Inflammatory macrophage (primary cell): ENCODE results near the gene AATF.
A peak's percentile ranks its signal among the peaks of the same experiment; 100 is the strongest.

Source experiments
- DNase-seq, 2 donors: peaks; one replicate each; pipeline ENCODE4 v3.0.0-alpha.2; 2020 to 2022

AATF gene

DNA sequence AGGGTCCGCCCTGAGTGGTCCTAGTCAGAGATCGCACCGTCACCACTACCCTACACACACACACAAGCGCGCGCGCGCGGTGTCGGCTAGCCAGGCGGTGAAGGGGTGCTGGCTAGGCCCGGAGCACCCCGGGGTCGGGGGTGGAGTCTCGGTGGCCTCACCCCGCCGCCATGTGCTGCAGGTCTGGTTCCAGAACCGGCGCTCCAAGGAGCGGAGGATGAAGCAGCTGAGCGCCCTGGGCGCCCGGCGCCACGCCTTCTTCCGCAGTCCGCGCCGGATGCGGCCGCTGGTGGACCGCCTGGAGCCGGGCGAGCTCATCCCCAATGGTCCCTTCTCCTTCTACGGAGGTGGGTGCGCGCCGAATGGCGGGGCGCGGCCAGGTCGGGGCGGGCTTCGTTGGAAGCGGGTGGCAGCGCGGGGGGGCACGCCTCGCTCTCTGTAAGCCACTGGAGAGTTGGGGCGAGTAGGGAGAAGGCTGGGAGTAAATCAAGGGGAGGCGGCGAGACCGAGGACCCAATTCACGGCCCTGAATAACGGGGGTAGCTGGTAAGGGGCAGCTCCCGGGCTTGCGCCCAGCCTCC is 6.6 kb upstream of the AATF start:
- no peak for DNase-seq

DNA sequence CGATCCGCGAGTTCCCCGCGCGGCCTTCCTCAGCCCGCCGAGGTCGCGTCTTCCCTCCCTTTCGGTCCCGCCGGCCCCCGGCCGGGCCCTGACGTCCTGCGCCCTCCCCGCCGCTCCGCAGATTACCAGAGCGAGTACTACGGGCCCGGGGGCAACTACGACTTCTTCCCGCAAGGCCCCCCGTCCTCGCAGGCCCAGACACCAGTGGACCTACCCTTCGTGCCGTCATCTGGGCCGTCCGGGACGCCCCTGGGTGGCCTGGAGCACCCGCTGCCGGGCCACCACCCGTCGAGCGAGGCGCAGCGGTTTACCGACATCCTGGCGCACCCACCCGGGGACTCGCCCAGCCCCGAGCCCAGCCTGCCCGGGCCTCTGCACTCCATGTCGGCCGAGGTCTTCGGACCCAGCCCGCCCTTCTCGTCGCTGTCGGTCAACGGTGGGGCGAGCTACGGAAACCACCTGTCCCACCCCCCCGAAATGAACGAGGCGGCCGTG is 6.1 kb upstream of the AATF start:
- no peak for DNase-seq

DNA sequence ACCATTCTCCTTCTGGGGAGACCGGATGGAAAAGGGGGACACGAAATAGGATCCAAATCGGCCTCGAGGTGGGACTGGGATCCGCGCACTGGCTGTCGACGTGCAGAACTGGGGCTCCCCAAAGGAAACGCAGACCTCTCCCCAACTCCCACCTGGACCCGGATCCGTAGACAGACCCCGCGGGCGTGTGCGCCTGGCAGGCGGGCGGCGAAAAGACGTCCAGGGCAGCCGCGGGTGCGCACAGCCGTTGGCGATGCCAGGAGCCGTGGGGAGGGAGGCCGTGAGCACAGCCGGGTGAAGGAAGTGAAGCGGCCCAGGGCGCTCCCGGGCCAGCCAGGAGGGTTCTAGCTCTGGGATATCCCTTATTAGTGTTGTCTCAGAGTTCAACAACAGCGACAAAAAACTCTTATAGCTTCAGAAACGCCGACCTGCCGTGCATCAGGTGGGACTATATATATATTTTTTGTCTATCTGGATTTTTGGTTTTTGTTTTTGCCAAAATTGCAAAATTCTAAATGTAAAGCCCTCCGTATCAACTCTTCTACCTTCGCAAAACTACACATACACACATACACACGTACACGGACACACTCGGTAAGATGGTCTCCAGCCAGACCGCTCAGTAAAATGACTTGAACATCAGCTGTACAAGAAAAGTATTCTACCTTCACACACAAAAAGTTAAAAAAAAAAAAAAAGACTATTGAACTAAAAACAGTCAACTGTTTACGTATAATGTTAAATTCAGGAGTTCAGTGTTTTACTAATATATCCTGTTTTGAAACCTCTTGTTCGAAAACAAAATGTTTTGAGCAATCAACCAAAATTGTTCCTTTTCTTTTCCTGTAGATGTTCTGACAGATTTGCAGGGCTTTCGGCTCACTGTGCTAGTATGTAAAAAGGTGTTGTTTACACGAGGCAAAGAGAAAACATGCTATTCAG is 5.2 kb upstream of the AATF start:
- peak in 1 of 2 donors; percentile 4 for DNase-seq

DNA sequence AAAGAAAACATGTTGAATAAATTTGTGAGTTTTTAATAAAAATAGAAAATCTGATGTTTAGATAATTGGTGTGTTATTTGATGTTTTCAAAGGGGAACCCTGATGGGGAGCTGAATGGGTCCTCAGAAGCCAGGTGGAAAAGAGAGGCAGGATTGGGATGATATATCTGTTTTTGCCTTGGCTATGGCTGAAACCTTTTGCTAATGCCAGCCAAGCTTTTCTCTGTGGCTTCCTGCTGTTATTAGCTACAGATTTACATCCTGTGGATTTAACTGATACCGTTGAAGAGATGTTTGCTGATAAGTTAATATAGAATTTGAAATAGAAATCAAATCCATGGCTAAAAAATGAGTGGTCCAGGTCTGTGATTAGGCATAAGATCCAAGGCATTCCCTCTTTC is 4.2 kb upstream of the AATF start:
- no peak for DNase-seq

DNA sequence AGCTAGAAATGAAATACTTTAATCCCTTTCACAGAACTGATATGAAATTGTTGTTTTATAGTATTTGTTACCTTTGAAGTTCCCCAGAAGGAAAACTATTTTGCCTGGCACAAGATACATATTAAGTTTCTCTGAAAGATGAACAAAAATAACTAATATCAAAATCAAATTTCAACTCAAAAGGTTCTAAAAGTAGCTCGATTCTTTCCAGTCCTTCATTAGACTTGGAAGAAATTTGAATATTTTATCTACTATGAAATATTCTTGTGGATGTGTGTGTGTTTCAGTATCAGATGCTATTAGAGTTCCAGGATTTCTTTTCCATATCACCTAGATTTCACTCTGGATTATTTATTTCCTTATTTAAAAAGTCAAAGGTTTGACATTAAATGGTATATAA is 3.6 kb upstream of the AATF start:
- no peak for DNase-seq

DNA sequence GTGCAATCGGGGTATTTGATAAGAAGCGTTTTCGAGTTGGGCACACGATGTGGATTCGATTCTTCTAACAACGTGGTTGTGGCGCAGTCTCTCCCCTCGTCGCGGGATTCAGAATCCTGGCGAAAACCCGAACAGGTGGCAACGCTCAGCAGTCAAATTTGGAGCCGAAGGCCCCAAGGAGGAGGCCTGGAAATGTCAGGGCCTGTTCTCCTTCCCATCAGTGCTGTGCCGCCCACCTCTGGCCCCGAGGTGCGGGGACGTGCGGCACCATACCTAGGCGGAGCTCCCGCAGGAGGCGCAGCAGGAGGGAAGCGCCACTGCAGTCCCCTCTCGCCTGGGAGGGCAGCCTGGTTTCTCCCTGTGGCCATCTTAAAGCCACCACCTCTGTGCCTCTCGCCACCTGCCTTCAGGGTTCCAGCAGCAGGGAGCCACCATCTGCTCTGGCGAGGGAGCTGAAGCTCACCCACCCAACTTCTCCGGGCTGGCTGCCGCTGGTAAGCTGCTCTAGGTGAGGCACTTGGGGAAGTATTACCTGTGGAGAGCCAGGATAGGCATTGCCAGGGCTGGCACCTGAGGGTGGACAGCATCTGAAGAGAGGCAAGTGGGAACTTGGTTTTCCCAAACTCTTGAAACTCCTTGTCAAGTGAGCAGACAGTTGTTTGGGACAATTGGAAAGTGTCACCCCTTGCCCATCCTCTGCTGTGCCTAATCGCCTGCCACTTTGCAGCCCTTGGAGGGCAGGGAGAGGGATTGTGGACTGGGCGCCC is 2.6 kb upstream of the AATF start:
- no peak for DNase-seq

DNA sequence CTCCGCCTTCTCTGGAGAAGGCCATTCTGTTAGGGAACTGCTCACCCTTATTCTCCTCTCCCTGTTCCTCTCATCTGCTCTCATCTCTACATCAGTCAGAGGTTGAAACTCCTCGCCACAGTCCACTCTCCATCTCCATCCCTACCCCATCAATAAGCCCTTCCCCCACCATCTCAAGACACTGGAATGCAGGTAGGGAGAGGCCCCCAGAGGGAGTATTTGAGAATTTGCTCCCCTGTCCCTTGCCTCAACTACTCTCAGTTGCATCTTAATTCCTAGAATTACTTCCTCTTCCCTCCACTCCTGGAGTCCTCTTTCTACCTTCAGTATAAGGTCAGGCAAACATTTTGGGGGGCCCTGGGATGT is 2.0 kb upstream of the AATF start:
- DNase-seq, result no peak

DNA sequence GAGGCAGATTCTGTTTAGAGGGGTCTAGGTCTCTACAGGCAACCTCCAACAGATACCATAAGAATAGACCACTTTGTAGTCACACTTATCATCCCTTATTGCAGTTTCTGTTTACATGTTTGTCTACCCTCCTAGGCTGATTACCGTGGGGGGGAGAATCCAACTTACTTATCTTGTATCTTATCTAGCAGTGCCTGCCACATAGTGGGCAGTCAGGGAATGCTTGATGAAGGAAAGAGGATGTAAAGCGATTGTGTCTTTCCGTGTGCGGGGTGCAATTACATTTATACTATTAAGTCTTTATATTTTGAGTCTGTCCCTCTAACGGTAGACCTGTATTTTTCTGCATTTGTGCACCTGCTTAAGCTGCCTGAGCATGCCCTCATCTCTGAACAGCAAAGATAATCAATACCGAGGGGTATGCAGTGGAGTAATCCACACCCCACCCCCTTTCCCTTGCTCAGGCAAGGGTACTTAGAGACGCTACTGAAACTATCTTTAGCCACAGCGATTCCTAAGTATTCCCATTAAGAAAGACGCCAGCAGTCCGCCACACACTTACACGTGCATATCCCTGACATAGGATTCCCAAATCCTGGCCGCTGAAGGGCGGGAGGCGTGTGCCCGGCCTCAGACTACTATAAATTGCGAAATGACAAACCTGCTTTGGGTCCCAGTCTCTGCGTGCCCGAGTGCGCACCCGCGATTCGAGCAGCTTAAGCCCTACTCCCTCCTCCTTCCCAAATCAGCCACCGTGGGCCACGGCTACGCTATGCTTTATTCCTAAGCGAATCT is 635 bp upstream of the AATF start:
- DNase-seq, result no peak

DNA sequence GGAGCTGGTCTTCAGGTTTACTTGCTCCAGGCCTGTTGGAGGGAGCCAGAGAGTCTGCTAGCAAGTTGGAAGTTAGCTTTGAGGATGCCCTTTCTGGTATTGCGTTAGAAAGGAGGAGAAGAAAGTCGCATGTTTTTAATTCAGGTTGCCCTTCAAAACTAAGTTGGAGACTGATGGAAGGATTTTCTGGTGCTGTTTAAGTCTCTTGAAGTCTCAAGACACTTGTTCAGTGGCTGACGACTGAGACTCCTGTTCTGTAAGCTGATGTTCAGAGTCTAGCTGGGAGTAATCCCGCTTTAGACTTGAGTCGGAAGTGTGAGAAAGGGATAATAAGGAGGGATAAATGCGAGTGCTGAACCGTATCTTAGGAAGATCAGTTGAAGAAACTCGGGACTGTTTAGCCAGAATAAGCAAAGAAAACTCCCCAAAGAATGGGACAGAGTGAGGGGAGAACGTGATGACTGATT is 740 bp downstream of the AATF start:
- DNase-seq, result no peak

DNA sequence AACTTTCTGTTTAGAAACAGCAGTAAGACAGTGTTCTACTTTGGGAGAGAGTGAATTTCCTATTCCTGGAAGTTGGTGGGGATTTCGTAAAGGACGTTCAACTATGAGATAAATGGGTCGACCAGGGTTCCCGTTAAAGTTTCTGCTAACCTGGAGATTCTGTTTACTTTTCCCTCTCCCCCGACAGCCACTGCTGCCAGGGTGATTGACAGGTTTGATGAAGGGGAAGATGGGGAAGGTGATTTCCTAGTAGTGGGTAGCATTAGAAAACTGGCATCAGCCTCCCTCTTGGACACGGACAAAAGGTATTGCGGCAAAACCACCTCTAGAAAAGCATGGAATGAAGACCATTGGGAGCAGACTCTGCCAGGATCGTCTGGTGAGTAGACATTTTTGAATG is 1.3 kb downstream of the AATF start:
- DNase-seq, result no peak

DNA sequence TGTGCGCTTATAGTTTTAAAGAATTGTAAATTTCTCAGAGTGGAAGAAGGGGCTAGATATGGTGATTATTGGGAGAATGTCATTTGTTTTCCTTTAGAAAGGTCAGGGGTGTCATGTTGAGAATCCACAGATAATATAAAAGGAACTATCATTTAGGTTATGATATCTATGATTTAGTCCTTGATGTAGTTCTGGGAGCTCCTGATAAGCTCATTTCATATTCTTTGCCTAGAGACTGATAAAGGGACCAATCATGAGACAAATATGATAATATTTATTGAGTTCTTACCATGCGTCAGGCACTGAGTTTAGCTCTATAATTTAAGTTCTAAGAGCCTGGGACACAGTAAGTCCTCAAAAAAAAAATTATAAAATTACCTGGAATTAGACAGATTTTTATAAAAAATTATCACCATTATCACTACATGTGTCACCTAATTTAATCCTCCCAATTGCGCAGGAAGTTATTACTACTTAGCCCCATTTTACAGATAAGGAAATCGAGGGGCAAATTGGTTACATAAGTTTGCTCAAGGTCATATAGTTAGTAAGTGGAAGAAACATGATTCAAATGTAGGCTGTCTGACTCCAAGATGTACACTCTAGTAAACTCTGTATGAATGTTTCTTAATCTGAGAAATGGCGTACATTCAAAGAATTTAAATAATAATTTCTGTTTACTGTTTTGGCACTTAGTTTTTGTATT is 2.5 kb downstream of the AATF start:
- DNase-seq, result no peak

DNA sequence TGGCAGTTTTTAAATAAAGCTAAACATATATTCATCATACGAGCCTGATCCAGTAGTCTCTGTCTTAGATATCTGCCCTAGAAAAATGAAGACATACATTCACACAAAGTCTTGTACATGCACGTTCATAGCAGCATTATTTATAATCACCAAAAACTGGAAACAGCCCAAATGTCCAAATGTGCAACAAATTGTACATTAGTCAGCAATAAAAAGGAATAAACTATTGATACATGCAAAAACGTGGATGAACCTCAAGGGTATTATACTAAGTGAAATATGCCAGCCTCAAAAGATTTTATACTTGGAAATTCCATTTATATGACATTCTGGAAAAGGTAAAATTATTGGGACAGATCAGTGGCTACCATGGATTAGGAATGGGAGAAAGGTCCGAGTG is 22.8 kb downstream of the AATF start:
- DNase-seq, result no peak

DNA sequence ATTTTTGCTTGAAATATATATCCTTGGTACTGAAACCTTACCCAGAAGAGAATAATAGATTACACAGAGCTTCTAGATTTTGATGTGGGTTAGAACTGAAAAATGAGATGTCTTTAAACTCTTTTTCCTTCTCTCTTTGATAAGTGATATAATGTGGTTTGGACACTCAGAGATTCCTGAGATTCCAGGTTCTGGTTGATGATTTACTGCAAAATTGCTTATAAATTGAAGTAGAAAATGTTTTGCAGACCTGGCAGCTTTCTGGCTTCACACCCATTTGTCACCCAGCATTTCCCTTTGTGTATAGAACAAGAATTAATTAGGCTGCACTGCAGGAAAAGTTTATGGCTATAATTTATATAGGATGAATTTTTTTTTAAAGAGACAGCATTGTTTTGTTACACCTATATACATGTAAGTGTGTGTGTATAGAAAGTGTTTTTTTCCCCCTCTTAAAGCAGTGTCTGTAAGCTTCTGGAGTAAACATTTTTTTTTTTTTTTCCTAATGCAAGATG is 23.5 kb downstream of the AATF start:
- DNase-seq, result no peak

DNA sequence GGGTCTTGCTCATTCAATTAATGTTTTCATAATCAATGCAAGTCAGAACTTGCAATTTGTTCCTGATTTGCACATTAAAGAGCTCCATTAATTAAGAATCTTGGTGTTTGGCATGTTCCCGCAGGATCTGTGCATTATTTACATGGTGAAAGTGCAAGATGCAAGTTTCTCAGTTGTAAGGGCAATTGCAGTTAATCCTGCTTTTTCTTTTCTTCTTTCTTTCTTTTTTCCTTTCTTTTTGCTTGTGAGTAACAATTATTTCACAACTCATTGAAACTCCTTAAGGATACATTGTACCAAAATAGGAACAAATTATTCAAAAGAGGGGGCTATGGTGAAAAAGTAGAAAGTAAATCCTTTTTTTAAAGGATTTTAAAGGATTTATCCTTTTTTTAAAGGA is 24.2 kb downstream of the AATF start:
- DNase-seq, result no peak

DNA sequence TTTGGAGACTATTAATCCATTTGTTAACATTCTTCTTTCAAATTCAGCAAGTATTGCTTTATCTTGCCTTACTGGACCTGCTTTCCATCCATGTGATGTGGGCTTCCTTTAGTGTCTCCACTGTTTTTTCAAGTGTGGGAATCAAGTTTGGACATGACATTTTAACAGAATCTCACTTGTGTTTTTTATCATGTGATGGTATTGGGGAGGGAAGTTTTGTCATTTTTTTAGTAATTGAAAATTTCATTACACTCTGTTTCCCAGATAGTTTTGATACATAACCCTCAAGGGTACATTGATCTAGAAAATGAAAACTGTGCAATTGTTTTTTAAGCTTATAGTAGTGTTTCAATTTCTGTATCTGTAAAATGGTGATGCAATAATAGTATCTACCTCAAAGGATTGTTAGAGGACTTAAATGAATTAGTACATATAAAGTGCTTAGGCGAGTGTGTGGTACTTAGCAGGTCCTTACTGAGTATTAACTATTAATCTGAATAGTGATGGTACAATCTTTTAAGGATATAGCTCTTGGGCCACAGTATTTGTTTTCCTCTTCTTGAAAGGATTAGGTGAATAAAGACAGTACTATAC is 27.3 kb downstream of the AATF start:
- no peak for DNase-seq

DNA sequence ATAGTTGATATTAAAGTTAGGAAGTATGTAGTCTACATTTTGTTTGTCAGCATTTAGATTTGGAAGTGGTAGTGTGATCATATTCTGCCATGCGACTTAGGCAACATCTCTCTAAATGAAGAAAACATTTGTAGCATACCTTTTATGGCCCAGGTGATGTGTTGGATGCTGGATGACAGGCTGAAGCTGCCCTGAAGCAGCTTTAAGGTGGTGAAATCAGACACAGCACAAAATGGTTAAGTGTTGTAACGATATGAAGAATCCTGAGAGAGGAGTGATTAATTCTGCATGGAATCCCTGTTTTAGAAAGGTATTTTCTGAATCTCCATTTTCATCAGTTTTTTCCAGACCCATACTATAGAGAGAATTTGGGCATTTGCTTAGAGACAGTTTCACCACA is 28.3 kb downstream of the AATF start:
- no peak for DNase-seq

DNA sequence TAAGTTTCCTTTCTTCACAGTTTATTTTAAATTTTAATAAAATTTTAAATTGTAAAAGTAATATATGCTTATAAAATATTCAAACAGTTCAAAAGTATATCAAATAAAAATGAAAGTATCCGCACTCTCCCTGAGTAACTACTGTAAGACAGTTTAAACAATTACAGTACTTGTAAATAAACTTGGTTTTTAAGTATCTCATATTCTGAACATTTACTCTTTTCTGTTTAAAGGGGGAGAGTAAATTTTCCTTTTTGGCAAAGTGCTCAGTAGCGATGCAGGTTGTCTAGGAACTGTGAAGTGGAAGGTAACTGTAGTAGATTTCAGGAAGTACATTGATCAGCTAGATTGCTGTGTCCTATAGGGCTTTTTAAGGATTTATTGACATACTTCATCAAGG is 28.8 kb downstream of the AATF start:
- no peak for DNase-seq

DNA sequence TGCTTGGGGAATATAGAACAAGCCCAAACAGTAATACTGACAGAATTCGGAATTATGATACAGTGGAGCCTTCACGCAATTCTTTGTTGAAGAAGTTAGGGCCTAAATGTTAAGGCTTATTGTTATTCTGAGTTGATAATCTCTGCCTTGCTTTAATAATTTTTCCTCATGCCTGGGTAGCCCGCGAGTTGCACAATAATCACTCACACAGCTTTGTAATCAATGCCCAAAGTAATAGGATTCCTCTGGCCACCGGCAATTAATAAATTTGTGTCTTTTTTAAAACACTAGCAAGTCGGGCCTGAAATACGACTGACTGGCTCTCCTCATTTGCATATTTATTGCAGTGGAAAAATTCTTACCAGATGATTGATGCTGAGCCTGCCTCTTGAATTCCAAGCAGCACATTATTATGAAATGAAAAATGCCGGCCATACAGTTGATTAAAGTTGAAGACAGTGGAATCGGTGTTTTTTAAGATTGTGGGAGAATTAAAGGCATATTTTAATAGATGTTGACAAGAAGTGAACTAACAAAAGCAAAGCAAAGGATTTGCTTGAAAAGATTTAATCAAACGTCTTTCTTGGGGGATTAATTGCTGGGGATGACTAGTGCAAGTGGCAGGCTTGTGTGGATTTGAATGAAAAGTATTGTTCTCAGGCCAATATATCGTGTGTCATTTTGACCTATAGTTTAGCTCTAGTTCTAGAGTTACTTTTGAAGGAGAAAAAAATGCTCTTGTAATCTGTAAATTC is 30.2 kb downstream of the AATF start:
- no peak for DNase-seq

DNA sequence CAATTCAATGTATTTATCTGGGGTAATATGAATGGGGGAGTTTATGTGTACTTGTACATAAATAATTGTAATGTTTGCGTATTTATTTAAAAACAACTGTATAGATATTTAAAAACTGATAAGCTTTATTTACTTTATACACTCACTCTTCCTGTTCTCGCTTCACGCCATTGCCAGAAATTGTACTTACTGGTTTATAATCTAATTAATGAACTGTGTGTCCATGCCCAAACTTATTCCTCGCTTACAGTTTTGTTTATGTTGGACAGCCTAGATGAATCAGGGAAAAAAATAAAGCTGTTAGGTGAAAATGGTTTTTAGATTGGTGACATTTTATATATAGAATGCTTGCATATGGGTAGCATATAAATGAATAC is 30.8 kb downstream of the AATF start:
- no peak for DNase-seq

DNA sequence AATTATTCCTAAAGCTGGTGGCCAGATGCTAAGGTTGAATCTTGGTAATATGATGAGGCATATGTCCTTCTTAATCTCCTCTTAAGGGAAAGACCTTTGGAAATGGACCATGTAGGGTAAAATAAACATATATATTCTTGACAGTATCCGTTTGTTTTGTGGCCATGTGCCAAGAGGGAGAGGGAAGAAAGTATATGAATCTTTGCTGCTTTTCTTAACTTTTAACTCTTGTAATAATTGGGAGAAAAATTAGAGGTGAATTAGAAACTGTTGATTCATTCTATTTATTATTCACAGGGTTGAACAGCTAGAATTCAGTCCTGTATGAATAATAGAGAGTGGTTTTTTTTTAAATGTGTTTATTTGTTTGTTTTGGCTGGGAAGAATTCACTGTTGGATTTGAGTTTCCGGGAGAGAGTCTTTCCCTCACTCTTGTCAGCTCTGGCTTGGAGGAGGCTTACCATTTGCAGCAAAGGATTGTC is 31.6 kb downstream of the AATF start:
- no peak for DNase-seq
